Eye (tissue), 1 donor: ENCODE results near the gene SEBOX.

Source experiments
- DNase-seq: peaks from one replicate; pipeline ENCODE4 v3.0.0-alpha.2; 2015

Gene SEBOX

GRCh38 chr17:28317966-28318758, 46.8 kb downstream of the SEBOX start:
- DNase-seq: peak; percentile 75

DNA sequence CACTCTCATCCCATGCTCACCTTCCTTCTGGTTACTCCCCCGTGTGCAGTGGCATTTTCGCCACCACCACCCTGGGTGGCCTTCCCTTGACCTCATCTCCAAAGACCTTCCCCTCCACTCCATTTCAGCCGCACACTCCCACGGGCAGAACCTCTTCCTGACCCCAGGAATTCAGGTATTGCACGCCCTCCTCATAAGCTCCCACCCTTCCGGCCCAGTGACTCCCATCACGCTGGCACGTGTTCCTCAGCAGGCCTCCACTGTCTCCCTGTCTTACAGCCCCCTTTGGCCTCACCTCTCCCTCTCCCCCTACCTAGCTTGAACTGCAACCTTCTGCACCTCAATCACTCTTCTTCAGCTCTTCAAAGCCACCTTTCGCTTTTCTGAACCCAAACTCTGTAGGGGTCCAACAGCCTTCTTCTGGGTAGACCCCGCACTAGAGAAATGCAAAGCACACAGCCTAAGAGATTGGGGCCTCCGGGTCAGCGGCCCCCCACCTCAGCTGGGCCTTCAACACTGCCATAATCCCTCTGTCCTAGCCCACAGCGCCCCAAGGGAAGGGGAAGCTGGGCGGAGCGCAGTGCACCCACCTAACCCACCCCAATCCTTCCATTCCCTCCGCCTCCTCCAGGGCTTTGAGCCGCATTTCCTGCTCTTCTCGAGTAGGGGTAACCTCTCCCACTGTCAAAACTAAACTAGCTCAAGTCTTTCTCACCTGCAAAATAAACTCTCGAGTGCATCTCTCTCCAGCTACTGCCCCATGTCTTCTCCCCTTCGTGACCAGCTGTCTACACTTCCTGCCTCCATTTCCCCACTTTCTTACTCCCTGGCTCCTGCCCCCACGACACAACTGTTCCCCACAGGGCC, 47.7 kb downstream of the SEBOX start:
- DNase-seq: no peak

GRCh38 chr17:28315846-28316705, 48.9 kb downstream of the SEBOX start:
- no peak for DNase-seq

GRCh38 chr17:28313841-28314240, 51.2 kb downstream of the SEBOX start:
- DNase-seq: no peak
